Anterior cingulate cortex (tissue), 58 donors: ENCODE data around the gene ASPSCR1.

Source experiments
- DNase-seq, 58 donors: peaks; one replicate each; lab custom pipeline; 2025; lab: John Stamatoyannopoulos, UW

Gene ASPSCR1

DNA sequence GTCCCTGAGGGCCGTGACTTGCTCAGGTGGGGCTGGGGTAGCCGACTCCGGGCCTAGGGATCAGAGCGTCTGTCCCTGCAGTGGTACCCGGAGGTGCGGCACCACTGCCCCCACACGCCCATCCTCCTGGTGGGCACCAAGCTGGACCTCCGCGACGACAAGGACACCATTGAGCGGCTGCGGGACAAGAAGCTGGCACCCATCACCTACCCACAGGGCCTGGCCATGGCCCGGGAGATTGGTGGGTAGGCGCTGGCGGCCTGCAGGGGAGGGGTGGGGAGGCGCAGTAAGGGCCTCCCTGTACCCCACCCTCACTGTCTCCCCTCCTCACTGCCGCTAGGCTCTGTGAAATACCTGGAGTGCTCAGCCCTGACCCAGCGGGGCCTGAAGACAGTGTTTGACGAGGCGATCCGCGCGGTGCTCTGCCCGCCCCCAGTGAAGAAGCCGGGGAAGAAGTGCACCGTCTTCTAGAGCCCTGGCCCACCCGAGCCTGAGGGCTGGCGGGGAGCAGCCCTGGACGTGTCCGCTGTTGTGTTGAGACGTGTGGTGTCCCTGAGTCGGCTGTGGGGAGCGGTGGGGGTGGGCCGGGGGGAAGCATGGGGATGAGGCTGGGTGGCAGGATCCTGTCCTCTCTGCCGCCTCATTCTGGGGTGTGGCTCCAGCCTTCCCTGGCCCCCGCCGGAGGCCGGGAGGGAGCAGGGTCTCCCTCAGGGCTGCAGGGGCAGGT is 56.1 kb downstream of the ASPSCR1 start:
- DNase-seq = no peak

DNA sequence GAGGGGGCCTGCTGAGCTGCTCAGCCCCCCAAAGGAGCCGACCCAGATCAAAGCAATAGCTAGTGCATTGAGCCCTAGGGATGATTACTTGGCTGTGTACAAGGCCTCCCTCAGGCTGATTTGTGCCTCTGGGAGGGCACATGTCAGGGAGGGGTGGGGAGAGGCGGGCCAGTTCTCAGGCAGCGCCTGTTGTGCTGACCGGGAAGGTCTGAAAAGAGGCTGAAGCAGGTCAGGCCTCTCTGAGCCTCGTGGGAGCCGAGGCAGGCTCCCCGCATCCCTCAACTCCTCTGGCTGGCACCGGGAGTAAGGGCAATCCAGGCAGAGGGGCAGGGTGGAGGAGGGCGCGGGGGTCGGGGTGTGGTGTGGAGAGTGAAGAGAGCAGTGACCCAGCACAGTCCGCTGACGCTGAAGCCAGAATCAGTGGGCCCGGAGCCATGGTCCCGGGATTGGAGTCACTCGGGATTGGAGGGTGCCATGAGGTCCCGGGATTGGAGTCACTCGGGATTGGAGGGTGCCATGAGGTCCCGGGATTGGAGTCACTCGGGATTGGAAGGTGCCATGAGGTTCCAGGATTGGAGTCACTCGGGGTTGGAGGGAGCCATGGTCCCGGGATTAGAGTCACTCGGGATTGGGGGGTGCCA is 57.1 kb downstream of the ASPSCR1 start:
- DNase-seq = no peak

DNA sequence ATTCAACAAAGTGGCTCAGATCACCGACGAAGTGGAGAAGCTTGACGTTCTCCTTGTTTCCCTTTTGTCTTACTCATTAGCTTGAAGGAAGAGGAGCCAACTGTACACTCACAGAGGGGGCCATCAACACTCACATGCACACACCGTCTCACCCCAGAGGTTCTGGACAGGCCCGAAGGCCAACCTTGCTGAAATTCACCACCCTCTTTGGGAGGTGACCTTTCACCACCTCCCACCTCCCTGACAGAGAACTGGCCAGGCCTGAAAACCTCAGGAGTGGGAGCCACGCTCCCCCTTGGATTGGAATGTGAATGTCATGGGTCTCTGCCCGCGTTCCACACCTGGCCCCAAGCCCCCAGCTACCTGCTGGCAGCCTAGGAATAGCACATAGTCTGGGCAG is 58.1 kb downstream of the ASPSCR1 start:
- no peak for DNase-seq

DNA sequence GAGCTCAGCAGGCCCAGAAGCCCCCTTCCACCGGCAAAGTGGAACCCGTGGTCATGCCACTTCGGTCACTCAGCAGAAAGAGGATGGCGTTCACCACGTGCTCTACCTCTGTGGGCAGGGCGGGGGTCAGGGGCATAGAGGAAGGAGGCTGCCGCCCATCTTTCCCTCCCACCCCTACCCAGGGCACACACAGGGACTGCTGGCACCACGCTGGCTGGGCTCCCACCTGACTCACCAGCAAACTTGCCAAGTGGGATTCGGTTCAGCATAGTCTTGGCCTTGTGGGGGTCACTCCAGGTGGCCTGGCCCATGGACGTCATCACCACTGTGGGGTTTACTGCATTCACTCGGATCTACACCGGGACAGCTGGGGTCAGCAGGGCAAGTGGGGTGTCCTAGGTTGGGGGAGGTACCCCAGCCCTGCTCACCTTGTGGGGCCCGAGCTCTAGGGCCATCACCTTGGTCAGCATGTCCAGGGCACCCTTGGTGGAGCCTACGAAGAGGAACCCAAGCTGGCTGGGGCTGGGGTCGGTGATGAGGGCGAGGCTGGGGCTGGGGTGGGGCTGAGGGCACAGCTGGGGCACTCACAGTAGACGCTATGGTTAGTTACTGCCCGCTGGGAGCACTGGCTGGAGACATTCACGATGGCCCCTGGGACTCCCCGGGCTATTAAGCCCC is 58.7 kb downstream of the ASPSCR1 start:
- no peak for DNase-seq

DNA sequence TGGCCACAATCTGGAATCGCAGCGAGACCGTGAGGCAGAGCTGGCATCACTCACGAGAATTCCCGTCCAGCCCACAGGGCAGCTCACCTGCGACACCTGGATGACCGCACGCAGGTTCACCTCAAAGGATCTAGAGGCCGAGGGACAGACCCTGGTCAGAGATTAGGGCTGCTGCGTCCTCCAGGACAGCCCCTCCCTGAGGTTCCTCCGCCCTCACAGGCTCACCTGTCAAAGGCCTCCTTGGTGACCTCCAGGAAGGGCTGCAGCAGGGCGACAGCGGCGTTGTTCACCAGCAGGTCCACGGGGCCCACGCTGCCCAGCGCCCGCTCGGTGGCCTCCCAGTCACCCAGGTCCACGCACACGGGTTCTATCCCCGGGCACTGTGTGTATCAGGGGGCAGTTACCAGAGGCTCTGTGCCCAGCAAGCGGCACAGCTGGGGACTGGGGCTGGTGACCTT is 59.2 kb downstream of the ASPSCR1 start:
- DNase-seq = no peak

DNA sequence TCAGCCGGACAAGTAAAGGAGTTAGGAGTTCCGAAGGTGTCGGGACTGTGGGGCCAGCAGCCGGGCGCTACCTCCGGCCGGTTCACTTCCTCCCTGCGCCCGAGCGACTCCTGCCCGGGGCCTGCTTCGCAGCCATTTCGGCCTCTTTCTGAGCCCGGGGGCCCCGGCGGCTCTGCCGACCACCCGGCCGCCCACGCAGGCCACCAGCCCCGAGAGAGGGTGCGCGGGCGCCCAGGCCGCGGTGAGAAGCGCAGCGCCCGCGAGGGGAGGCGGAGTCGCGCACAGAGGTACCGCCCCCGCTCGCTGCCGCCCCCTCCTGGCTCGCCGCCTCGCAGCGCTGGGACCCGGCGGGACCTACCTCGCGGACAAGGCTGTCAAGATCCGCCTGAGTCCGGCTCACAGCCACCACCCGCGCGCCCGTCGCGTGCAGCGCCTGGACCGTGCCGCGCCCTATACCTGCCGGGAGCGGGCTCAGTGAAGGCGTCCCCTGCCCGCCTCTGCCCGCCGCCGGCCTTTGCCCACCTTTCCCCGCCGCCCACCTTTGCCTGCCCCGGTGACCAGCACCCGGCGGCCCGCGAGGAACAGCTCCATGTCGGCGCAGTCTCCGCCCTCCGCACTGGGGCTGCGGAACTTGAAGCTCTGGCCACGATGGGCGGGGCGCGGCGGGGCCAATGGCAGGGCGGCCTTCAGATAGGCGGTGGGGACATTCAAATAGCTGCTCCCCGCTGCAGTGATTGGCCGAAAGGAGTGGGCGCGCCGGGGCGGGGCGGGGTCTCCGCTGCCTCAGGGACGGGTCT is 59.9 kb downstream of the ASPSCR1 start, which contains the start of gene DCXR:
TSS of gene DCXR (minus strand) at position 606 of the 797 bp plus-strand sequence. CDS start at position 591, 15 bp downstream.
- DNase-seq = peak; percentile 60 to 98 (median 94)

DNA sequence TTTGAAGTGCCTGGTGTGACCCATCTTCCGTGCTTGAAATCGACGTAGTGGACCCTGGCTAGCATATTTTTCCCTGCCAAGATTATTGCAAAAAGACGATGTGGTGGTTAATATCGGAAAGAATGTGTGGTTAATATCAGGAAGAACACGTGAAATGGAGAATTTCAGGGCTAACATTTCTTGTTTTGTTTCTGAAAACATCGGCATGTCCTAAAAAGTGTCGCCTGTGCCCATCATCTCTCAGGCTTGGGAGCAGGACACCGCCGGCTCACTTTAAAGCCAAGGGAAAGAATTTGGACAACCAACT is 60.4 kb downstream of the ASPSCR1 start:
- DNase-seq = peak in 1 of 58 donors; percentile 49

DNA sequence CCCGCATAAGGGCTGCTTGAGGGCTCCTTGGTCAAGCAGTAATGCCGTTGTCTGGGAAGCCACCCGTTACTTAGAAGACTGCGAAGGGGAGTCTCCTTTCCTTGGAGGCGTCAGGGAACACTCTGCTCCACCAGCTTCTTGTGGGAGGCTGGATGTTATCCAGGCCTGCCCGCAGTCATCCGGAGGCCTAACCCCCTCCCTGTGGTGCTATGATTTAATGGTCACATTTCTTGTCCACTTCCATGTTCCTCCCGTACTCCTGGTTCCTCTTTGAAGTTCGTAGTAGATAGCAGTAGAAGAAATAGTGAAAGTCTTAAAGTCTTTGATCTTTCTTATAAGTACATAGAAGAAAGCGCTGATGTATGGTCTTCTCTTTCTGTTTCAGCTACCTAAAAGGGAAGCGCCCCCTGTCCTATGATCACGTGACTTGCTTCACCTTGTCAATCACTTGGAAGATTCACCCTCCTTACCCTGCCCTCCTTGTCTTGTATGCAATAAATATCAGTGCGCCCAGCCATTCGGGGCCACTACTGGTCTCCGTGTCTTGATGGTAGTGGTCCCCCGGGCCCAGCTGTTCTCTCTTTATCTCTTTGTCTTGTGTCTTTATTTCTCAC is 61.5 kb downstream of the ASPSCR1 start:
- peak in 1 of 58 donors; percentile 28 for DNase-seq

DNA sequence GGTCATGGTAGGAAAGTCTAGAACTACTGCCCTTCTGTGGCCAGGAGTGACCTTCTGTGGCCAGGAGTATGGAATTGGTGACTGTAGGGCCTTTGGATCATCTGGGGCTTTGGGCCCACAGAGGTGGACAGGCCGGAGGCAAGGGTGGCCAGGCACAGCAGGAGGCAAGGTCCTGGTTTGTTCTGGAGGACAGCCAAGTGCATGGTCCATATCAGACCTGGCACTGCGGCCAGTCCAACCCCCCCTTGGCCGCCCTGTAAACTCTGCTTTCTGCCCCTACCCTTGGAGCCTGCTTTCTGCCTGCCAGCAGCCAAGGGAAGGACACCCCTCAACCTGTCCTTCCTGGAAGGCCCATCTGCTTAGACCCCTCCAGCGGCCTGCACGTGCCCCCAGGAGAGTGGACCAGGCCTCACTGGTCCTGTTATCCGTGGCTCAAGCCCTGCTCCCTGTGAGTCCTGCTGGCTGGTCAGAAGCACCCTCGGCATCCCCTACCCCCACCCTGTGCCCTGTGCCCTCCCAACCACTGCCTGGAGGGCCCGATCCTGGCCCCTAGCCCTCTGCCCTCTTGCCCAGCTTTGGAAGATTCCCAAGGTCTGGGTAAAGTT is 62.4 kb downstream of the ASPSCR1 start:
- no peak for DNase-seq

DNA sequence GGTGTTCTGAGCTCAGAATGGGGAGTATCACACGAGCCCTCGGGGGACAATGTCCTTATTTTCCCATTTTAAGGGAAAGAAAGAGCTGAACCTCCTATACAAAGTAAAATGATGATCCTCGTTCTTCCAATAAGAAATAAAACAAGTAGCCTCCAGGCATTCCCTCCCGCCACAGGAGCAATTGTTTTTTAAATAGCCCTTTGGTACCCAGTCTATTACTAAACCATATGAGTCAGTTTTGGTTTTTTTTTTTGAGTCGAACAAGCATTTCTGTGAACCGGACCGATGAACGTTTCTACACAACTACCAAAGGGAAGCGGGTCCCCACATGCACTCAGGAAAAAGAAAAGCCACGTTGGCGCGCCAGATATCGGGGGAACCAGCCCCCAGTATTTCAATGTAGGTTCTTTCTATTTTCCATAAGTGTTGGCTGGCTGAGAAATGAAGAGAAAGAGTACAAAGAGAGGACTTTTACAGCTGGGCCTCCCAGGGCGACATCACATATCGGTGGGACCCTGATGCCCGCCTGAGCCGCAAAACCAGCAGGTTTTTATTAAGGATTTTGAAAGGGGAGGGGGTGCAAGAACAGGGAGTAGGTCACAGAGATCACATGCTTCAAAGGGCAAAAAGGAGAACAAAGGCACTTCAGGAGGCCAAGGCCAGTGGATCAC is 63.9 kb downstream of the ASPSCR1 start:
- DNase-seq = no peak

DNA sequence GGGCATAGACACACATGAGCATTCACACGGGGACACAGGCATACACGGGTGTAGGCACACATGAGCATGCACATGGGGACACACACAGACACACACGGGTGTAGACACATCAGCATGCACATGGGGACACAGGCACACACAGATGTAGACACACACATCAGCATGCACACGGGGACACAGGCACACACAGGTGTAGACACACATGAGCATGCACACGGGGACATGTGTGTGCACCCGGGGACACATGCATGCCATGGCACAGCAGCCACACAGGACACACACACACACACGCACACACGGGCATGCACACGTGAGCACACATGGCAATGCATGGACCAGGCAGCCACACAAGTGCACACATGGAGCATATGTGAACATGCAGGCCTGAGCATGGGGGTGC is 65.2 kb downstream of the ASPSCR1 start:
- no peak for DNase-seq

DNA sequence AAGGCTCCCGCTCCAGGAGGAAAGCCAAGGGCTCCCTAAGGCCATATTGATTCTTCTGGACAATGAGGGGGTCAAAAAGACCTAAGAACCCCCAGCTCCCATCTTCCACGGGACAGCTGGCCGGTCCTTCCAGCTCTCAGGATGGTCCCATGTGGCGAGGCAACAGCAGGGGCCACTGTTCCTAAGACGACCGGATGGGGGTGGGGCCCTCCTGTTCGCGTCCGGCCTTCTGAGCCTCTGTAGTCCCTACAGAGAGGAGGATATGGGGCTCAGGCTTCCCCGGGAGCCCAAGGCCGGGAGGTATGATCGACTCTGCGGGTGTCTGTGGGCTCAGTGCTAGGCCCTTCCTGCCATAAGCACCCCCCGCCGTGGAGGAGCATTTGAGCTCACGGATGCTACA is 66.1 kb downstream of the ASPSCR1 start:
- no peak for DNase-seq

DNA sequence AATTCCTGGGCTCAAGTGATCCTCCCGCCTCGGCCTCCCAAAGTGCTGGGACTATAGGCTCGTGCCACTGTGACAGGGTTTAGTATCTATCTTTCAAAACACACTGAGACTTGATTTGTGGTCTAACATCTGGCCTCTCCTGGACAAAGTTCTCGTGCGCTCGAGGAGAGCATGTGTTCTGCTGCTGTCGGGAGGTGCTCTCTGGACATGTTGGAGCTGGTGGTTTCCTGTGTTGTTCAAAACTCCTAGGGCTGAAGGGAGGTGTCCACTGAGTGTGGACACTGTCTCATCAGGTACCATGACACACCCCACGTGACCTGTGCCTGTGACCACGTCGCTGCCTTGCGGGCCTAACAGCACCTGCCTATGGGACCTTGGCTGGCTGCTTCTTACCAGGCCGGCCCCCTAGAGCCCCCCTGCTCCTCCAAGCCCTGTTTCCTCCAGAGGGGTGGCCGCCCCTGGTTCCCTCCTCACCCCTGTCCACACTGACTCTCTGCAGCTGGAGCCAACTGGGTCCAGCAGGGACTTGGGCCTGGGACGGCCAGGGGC is 68.6 kb downstream of the ASPSCR1 start:
- no peak for DNase-seq

DNA sequence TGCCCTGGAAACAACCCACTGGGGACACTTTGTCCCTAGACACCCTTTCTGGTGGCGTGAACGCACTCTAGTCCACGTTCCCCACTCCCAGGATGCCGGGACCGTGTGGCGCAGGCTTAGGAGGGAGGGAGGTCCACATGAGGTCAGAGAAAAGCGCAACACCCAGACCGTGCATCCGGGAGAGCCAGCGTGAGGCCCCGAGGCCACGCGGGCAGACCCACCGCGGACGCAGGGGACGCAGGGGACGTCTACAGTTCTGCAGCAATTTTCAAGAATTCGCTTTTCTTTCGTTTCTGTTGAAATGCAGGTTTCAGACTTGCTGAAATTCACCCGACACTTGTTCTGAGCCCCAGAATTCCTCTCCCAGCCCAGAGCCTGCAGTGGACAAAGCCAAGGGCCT is 69.5 kb downstream of the ASPSCR1 start:
- no peak for DNase-seq

DNA sequence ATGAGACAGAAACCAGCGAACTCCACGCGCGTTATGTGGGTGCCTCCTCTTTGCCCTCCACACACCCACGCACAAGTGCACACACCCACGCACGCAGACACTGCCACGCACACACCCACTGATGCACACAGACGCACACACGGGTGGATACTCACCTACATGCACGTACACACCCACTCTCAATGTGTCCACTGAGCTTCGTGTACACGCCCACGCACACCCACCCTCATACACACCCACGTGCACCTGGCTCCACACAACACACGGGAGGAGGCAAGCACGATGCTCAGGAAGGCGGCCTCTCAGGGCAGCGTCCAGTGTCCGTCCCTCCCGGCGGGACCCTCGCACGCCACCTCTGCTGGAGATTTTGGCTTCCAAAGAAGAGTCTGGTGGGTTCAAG is 70.0 kb downstream of the ASPSCR1 start:
- no peak for DNase-seq

DNA sequence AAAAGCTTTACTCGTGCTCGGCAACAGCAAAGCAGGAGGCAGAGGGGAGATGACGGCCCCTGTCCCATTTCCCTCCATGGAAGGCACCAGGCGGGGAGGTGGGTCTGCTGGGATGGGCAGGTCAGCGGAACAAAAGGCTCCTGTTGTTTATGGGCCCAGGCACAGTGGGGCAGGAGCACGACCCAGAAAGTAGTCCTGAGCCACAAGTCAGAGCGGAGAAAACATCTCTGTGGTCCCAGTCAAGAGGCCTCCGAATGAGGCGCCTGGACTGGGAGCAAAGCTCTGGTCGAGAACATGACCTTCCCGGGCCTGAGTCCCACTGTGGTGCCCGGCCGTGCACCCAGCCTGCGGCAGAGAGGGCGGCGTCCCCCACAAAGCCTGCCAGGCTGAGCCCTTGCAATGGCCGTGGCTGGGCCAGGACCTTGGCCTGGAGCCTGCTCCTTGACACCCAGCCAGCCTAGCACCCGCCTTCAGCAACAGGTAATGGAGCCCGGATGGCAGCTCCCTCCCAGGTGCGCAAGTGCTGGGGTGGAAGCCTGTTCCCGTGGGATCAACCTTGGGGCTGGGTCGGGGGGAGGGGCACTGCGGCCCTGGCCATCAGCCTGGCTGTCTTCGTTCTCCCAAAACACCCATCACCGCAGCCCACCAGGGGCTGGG is 70.6 kb downstream of the ASPSCR1 start:
- no peak for DNase-seq

DNA sequence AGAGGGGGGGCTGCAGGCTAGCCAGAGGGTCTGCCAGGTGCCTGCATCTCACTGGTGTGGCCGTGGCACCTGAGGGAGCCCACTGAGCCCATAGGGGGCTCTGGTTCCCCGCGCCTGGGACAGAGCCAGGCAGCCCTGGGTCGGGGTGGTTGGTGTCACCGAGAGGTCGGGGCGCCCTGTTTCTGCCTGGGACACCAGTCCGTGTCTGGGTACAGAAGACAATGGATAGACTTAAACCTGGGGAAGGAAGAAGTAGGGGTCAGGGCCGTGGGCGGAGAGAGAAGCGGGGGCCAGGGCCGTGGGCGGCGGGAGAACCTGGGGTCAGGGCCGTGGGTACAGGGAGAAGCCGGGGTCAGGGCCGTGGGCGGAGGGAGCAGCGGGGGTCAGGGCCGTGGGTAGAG is 71.1 kb downstream of the ASPSCR1 start:
- no peak for DNase-seq

DNA sequence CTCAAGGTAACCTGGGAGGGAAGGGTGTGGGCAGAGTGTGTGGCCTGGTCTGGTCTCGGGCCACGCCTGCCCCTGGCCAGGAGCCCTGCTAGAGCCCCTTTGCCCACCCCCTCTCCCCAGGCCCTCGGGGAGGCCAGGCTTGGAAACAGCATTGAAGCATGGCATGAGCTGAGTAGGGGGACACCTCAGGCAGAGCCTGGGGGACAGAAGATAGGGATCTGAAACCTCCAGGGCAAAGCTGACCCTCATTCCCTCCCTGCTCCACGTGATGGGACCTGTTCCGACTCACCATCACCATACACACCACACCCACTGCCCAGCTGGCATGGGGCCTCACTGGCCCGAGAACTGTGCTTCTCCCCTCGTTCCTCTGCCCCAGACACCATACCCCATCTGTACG is 71.7 kb downstream of the ASPSCR1 start:
- no peak for DNase-seq

DNA sequence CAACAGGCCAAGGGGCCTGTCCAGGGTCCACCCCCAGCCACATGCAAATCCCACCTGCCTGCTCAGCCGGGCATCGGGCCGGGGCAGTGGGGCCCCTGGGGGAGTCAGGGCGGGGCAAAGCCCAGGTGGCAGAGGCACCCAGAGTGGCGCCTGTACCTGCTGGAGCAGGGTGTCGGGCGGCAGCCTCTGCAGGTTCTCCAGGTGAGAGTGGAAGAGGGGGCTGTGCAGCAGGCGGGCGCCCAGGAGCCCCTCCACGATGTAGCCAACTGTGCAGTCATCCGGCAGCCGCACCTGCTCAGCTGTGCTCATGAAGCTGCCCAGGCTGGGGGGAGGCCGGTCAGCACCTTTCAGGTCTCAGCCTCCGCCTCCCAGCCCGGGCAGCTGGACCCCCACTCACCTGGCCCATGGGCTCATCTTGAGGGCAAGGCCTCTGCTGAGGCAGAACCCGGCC is 72.1 kb downstream of the ASPSCR1 start:
- DNase-seq = no peak
